SKM-1 treated with dmso at 0.1 percent for 144 hours (cell line): ENCODE measurements around the gene RAPGEF4.
A peak's percentile ranks its signal among the peaks of the same experiment; 100 is the strongest.

Source experiments
- DNase-seq: peaks from one replicate; lab custom pipeline; 2025; ENCODE audit not compliant: unreplicated experiment; lab: John Stamatoyannopoulos, UW

RAPGEF4 gene

GRCh38 chr2:172930871-172931255 lies 195.2 kb downstream of the RAPGEF4 start:
- no peak for DNase-seq

GRCh38 chr2:172931256-172931894 lies 195.7 kb downstream of the RAPGEF4 start:
- DNase-seq = no peak

GRCh38 chr2:172931918-172932520 lies 196.4 kb downstream of the RAPGEF4 start:
- peak; percentile 68 for DNase-seq

GRCh38 chr2:172937884-172938712 lies 202.5 kb downstream of the RAPGEF4 start:
- no peak for DNase-seq

GRCh38 chr2:172938713-172939375 lies 203.2 kb downstream of the RAPGEF4 start:
- DNase-seq = no peak

GRCh38 chr2:172943539-172943938 lies 207.9 kb downstream of the RAPGEF4 start:
- no peak for DNase-seq

GRCh38 chr2:172944022-172944793 lies 208.6 kb downstream of the RAPGEF4 start:
- no peak for DNase-seq

GRCh38 chr2:172944794-172945509 lies 209.3 kb downstream of the RAPGEF4 start:
- DNase-seq = no peak

- no peak for DNase-seq
Observed at GRCh38 chr2:172945510-172945850, 209.8 kb downstream of the RAPGEF4 start.

- DNase-seq = no peak
Observed at GRCh38 chr2:172947461-172948153, 212.0 kb downstream of the RAPGEF4 start.

- no peak for DNase-seq
Observed at GRCh38 chr2:172949522-172949921, 213.9 kb downstream of the RAPGEF4 start.

- DNase-seq = no peak
Observed at GRCh38 chr2:172950565-172950964, 214.9 kb downstream of the RAPGEF4 start.

GRCh38 chr2:172951554-172951953 lies 215.9 kb downstream of the RAPGEF4 start:
- no peak for DNase-seq

- DNase-seq = no peak
Observed at GRCh38 chr2:172953411-172953810, 217.8 kb downstream of the RAPGEF4 start.

GRCh38 chr2:172953970-172954852 lies 218.6 kb downstream of the RAPGEF4 start:
- no peak for DNase-seq

GRCh38 chr2:172955587-172955986 lies 219.9 kb downstream of the RAPGEF4 start:
- DNase-seq = no peak

- no peak for DNase-seq
Observed at GRCh38 chr2:172957734-172958133, 222.1 kb downstream of the RAPGEF4 start.

- DNase-seq = no peak
Observed at GRCh38 chr2:172962082-172962481, 226.4 kb downstream of the RAPGEF4 start.

GRCh38 chr2:172962824-172963223 lies 227.2 kb downstream of the RAPGEF4 start:
- peak; percentile 57 for DNase-seq
